Measurements from ENCODE around the gene LSM12.

LSM12 gene

DNA sequence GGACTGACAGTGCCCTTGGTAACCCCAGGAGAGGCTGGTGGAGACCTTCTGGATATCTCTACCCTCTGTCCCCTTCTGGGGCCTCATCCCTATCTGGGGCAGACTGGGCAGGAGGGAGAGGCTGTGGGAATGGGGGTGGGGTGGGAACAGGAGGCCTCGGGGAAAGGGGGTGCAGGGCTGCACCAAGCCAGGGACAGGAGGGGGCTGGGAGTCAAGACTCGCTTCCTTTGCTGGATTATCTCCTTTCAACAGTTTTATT lies 28.8 kb upstream of the LSM12 start:
- DNase-seq: no peak

- DNase-seq: no peak
Observed at GRCh38 chr17:44094701-44095387, 28.4 kb upstream of the LSM12 start.

DNA sequence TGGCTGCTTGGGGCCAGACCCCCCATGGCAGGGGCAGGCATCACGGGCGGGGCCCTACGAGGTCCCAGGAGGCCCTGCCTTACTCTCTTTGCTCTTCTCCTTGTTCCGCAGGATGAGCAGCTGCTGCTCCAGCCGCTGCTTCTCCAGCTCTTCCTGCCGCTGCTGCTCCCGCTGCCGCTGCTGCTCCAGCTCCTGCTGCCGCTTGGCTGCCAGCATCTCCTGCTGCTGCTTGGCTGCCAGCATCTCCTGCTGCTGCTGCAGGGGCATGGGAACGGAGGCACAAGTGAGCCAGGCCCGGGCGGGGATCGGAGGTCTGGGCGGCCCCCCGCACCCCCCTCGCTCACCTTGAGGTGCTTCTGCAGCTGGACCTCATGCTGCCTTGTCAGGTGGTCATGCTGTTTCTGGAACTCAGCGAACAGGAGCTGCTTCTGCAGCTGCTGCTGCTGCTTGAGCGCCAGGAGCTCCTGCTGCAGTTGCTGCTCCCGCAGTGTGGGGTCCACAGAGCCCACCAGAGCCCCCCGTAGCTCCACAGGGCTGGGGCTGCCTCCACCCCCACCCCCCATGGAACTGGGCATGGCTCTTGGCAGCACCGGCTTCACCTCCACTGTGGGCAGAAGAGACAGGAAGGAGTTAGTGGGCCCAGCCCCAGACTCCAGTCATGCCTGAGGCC lies 26.9 kb upstream of the LSM12 start:
- DNase-seq: no peak

DNA sequence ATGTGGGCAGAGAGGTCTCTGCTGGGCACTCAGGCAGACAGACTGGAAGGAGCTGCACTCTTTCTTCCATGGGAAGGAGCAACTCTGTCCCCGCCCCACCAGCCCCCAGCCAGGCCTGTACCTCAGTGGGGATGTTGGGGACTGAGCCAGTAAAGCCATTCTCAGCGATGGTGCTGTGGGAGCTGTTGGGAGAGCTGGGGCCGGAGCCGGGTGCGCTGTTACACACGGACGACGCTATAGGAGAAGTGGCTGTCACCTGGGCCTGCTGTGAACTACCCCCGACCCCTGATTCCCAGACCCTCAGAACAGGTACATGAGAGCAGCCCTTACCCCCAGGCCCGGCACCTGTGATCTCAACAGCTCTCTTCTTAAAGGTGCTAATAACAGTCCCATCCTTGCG lies 25.6 kb upstream of the LSM12 start:
- no peak for DNase-seq

DNA sequence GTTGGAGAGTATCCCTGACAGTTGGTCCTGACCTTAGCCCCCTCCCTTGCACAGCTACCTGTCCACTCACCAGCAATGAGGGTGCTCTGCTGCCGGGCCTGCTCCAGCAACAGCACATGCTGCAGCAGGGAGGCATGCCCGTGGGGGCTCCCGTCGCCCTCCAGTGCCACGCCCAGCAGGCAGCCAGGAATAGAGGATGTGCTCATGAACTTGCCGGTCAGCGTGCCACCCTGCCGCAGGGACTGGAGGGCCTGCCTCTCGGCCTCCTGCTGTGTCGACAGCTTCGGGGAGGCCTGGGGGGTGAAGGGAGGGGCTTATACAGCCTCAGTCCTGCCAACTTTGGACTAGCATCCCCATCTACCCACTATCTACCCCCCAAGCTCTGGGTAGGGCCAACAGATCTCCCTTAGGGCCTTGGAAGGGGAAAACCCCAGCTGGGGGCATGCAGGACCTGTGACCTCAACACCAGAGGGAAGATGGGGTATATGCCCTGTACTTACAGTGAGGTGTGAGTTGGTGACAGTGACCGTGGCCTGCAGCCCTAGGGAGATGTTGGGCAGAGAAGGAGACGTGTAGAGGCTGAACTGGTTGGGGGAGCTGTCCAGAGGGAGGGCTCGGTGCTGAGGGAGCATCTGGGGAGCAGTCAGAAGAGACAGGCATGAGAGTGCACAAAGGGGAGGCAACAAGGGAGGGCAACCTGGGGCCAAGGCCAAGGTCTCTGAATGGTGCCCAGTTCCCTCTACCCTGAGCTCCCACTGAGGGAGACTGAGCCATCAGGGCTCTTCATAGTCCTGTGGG lies 24.9 kb upstream of the LSM12 start:
- no peak for DNase-seq

- no peak for DNase-seq
Observed at GRCh38 chr17:44088254-44088653, 21.8 kb upstream of the LSM12 start.

GRCh38 chr17:44087319-44087718 lies 20.8 kb upstream of the LSM12 start:
- DNase-seq: no peak

DNA sequence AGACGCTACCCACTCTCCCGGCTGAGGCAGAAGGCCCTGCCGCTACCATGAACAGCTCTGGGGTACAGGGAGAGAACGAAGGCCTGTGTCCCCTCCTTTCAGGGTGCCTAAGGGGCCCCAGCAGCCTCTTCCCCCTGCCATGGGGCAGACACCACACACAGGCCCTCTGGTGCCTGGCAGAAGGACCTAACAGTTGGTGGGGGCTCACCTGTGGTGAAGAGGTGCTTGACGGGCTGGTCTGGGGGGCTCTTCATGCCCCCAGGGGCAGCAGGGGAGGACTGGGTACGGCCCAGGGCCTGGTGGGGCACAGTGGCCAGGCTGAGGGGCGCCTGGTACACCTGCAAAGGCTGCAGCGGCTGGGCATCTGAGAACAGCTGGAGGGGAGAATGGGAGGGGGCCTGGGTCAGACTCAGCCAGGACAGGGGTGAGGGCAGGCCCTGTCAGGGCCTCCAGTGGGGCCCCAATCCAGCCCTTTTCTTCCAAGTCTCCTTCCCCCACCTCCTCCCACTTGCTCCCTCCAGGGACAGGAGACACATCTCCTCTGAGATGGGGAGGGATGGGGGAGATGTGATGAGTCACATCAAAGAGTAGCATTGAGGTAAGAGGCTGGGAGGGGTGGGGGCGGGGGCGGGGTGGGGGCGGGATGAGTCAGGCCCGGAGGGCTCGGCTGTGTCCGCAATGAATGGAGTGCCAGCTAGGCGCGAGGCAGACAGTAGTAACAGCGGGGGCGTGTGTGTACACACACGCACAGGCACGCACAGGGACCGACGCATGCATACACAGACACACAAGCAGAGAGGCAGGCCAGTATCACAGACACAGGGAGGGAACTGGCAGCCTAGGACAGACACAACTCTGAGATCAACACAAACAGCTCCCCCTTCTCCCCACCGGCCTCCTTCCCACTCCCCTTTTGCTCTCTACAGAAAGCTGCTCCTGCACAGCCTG lies 20.2 kb upstream of the LSM12 start:
- no peak for DNase-seq

GRCh38 chr17:44085908-44086307 lies 19.4 kb upstream of the LSM12 start:
- no peak for DNase-seq

- DNase-seq: no peak
Observed at GRCh38 chr17:44084921-44085320, 18.4 kb upstream of the LSM12 start.

- DNase-seq: no peak
Observed at GRCh38 chr17:44084131-44084538, 17.7 kb upstream of the LSM12 start.

DNA sequence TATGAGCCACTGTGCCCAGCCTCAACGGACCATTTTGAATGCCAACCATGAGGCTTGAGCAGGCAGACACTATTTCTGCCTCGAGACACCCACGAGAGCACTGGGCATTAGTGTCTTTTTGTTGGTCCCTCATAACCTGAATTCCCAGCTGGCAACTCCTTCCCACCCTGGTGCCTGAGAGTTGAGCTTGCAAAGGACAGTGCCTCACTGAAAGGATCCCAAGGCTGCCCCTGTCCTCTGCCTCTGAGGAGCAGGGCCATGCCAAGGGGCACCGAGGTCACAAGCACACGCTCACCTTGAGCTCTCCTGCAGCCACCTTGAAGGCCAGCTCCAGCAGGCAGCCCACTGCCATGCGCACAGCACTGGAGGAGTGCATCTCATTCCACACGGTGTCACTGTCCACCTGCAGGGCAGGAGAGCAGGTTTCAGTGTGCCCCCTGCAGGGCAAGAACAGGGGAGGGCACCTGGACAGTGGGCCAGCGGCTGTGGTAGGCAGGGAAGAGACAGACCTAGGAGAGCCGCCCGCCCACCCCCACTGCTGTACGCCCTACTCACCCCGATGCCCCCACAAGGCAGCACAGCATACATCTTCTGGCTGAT lies 16.9 kb upstream of the LSM12 start:
- no peak for DNase-seq

- no peak for DNase-seq
Observed at GRCh38 chr17:44082256-44082927, 15.9 kb upstream of the LSM12 start.

DNA sequence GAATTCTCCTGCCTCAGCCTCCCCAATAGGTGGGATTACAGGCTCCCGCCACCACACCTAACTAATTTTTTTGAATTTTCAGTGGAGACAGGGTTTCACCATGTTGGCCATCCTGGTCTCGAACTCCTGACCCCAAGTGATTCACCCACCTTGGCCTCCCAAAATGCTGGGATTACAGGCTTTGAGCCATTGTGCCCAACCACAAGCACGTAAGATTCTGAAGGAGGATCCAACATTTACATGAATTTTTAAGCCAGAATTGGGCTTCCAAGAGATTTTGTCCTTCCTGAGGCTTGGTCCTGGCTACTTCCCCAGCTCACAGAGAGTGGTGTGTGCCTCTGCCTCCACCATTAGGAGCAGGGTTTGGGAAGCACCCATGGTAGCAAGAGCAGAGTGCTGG lies 15.2 kb upstream of the LSM12 start:
- DNase-seq: no peak

DNA sequence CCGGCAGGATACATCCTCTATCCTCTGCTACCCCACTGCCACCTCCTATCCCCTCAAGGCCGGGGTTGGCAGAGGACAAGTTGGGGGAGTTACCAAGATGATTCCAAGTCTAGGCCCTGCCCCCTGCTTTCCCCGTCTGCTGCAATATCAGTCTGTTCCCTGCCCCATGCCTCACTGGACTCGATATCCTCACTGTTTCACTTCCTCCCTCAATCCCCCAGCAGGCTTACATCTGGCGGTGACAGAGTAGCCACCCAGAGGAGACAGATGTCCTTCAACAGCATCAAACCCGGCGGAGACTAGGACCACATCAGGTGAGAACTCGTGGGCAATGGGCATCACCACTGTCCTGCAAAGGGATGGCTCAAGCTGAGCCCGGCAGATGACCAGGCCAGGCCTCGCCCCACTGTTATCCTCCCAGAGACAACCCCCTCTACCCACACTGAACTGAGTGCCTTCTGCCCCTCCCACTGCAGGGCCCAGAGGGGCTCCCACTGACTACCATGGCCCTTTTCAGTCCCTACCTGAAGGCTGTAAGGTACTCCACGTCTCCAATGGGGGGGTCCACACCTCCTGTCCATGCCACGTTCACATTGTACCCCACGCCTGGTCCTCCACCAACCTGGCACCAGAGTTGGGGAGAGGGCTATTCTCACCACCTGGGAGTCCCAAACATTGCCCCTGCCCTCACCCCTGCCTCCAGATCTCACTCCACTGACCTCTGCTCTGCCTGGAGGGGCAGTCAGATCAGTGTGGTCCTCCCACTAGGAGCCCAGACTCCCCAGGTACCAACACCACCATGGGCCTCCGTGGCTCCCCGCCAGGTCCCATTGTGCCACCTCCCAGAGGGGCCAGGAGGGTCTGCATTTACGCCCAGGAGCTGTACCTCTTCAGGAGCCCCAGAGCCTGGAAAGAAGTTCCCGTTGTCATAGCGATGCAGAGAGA lies 13.7 kb upstream of the LSM12 start:
- no peak for DNase-seq

GRCh38 chr17:44078412-44078811 lies 11.9 kb upstream of the LSM12 start:
- no peak for DNase-seq

DNA sequence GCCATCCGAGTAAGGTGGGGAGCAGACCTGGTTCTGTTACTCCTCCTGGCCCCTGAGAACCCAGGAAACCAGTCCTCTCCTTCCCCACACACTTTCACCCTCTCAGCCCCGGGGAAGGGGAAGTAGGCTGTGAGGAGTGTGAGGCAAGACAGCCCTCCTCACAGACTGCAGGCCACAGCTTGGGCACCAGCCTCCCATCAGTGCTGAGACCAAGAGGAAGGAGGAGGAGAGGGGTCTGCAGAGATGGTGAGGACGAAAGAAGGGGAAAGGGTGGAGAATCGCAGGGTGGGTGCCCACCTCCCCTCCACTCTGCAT lies 11.1 kb upstream of the LSM12 start:
- no peak for DNase-seq

DNA sequence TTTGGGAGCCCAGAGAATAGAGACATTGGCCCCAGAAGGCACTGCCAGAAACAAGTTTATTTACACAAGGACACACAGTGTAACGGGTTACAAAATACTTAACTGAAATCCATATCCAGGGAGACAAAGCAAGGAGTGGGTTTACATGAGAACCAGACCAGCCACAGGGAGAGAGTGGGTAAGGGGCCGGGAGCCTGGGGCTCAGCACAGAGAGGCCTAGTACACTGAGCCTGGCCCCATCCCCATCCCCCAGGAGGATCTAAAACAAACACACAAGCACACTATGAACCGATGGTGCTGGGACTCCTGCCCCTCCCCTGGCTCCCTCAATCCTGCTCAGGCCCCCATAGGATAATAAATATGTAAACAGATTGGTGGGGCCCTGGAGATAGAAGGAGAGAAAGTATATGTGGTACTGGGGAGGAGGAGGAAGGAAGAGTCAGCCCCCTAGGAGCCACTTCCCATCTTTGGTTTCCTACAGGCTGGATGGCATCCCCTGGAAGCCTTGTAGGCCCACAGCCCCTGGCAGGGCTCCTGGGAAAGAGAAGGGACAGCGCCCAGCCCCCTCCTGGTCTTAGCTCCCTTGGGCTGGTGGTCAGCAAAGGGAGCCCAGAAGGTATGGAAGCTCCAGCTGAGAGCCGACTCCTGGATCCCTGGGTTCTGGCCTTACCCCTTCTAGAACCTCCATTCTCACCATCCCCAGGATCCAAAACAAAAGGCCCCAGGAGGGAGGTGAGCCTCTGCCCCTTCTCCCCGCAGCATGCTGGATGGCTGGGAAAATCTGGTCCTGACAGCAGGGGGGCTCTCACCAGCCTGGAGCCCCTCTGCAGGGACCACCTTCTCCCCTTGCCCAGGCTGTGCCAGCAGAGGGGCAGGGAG lies 10.5 kb upstream of the LSM12 start:
- no peak for DNase-seq

- no peak for DNase-seq
Observed at GRCh38 chr17:44075598-44076293, 9.3 kb upstream of the LSM12 start.

DNA sequence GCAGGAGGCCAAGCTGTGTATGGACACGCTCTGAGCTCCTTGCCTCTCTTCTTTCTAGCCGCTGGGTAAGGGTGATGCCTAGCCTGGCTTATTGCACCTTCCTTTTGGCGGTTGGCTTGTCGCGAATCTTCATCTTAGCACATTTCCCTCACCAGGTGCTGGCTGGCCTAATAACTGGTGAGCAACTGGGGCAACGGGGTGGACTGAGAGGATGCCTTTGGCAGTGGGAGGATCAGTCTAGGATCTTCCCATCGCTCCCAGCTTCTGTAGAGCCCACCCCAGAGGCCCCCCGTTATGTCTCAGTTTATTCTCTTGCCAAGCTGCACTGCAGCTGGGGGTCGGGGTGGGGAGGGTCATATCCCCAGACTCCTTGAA lies 8.4 kb upstream of the LSM12 start:
- no peak for DNase-seq
